Ishikawa (cell line): ENCODE measurements around the gene RBM19.

ENCODE experiments used
- EP300 ChIP-seq: IDR thresholded peaks from 2 replicates; pipeline ENCODE4 v1.6.1; 2012; ENCODE audit warnings: borderline replicate concordance
- NFIC ChIP-seq: IDR thresholded peaks from 2 replicates; pipeline ENCODE4 v1.6.1; 2012
- TAF1 ChIP-seq: IDR thresholded peaks from 2 replicates; pipeline ENCODE4 v1.6.1; 2012; ENCODE audit warnings: low read depth, mild to moderate bottlenecking

GRCh38 chr12:113877607-113878006 lies 88.5 kb downstream of the RBM19 start:
- TF ChIP-seq NFIC (no peak), EP300 (no peak), TAF1 (no peak)
